ENCODE results near the gene KCNMA1. TPM values are rescaled to one million over a fixed set of nuclear protein-coding genes. Genes with fewer than 3 reads are reported as not detected.

KCNMA1 gene
- total RNA-seq, 1 donor from 2014 or later: 30.1 TPM

- Mint-ChIP-seq H3K9me3 (no peaks in the 10 kb centered on the region), H3K36me3 (no peaks in the 10 kb centered on the region), H3K4me1 (ENCODE audit: unreplicated experiment) (peaks cover 11% of the 10 kb centered on the region), H3K4me3 (no peak overlapping the region), H3K27ac (no peak overlapping the region), H3K27me3 (peaks cover 55% of the 10 kb centered on the region)
- TF ChIP-seq CTCF (conservative IDR thresholded peaks at IDR 0.05): no peak
- no peak for DNase-seq (ENCODE audit: extremely low spot score, unreplicated experiment)
These were observed 3.7 kb upstream of the KCNMA1 start for GRCh38 chr10:77641344-77641743.

- TF ChIP-seq CTCF (conservative IDR thresholded peaks at IDR 0.05): no peak
- Mint-ChIP-seq H3K27ac (no peak overlapping the region), H3K27me3 (peaks cover 63% of the 10 kb centered on the region), H3K4me1 (ENCODE audit: unreplicated experiment) (peaks cover 5% of the 10 kb centered on the region), H3K4me3 (peak overlapping the region; percentile 67), H3K9me3 (no peaks in the 10 kb centered on the region), H3K36me3 (no peaks in the 10 kb centered on the region)
- DNase-seq (ENCODE audit: extremely low spot score, unreplicated experiment): no peak
These were observed 2.6 kb upstream of the KCNMA1 start for GRCh38 chr10:77640167-77640566.

GRCh38 chr10:77639756-77640155 lies 2.1 kb upstream of the KCNMA1 start:
- H3K36me3 Mint-ChIP-seq: no peaks in the 10 kb centered on the region
- H3K4me3 Mint-ChIP-seq: peak overlapping the region; percentile 85
- H3K9me3 Mint-ChIP-seq: no peaks in the 10 kb centered on the region
- TF ChIP-seq CTCF (conservative IDR thresholded peaks at IDR 0.05): no peak
- no peak for DNase-seq (ENCODE audit: extremely low spot score, unreplicated experiment)
- H3K4me1 Mint-ChIP-seq (ENCODE audit: unreplicated experiment): peaks cover 5% of the 10 kb centered on the region
- H3K27me3 Mint-ChIP-seq: peaks cover 67% of the 10 kb centered on the region
- H3K27ac Mint-ChIP-seq: no peak overlapping the region

GRCh38 chr10:77638321-77639101 lies 903 bp upstream of the KCNMA1 start:
- Mint-ChIP-seq H3K27me3 (peaks cover 76% of the 10 kb centered on the region), H3K4me1 (ENCODE audit: unreplicated experiment) (peaks cover 10% of the 10 kb centered on the region), H3K4me3 (peak overlapping the region; percentile 90), H3K27ac (no peak overlapping the region), H3K9me3 (no peaks in the 10 kb centered on the region), H3K36me3 (peaks cover 4% of the 10 kb centered on the region)
- TF ChIP-seq CTCF (conservative IDR thresholded peaks at IDR 0.05): no peak
- DNase-seq (ENCODE audit: extremely low spot score, unreplicated experiment): no peak

- no peak for DNase-seq (ENCODE audit: extremely low spot score, unreplicated experiment)
- TF ChIP-seq CTCF (conservative IDR thresholded peaks at IDR 0.05): peak; percentile 16
- H3K9me3 Mint-ChIP-seq: no peaks in the 10 kb centered on the region
- H3K4me1 Mint-ChIP-seq (ENCODE audit: unreplicated experiment): peaks cover 11% of the 10 kb centered on the region
- H3K36me3 Mint-ChIP-seq: peaks cover 5% of the 10 kb centered on the region
- peaks cover 90% of the 10 kb centered on the region for H3K27me3 Mint-ChIP-seq
- H3K4me3 Mint-ChIP-seq: peak overlapping the region; percentile 97
- no peak overlapping the region for H3K27ac Mint-ChIP-seq
These were observed 559 bp downstream of the KCNMA1 start for GRCh38 chr10:77636967-77637531.
